Ishikawa (cell line): ENCODE data around the gene STAG3.

Experiments
- CEBPB ChIP-seq: IDR thresholded peaks from 2 replicates; pipeline ENCODE4 v1.6.1; 2012
- CREB1 ChIP-seq: IDR thresholded peaks from 2 replicates; pipeline ENCODE4 v1.6.1; 2012; ENCODE audit warnings: low read depth
- EGR1 ChIP-seq: IDR thresholded peaks from 2 replicates; pipeline ENCODE4 v1.6.1; 2012
- EP300 ChIP-seq: IDR thresholded peaks from 2 replicates; pipeline ENCODE4 v1.6.1; 2012; ENCODE audit warnings: borderline replicate concordance
- FOXM1 ChIP-seq: IDR thresholded peaks from 2 replicates; pipeline ENCODE4 v1.6.1; 2012; ENCODE audit warnings: low read depth, borderline replicate concordance
- NFIC ChIP-seq: IDR thresholded peaks from 2 replicates; pipeline ENCODE4 v1.6.1; 2012
- RAD21 ChIP-seq: IDR thresholded peaks from 2 replicates; pipeline ENCODE4 v1.6.1; 2012; ENCODE audit warnings: low read depth
- TAF1 ChIP-seq: IDR thresholded peaks from 2 replicates; pipeline ENCODE4 v1.6.1; 2012; ENCODE audit warnings: low read depth, mild to moderate bottlenecking
- TCF12 ChIP-seq: IDR thresholded peaks from 2 replicates; pipeline ENCODE4 v1.6.1; 2012; ENCODE audit warnings: low read depth
- TEAD4 ChIP-seq: IDR thresholded peaks from 2 replicates; pipeline ENCODE4 v1.6.1; 2012
- YY1 ChIP-seq: IDR thresholded peaks from 2 replicates; pipeline ENCODE4 v1.6.1; 2012; ENCODE audit warnings: low read depth
- ZBTB7A ChIP-seq: IDR thresholded peaks from 2 replicates; pipeline ENCODE4 v1.6.1; 2012; ENCODE audit warnings: low read depth
- TF ChIP-seq, protein P1 (sequence below): IDR thresholded peaks from 2 replicates; pipeline ENCODE4 v1.6.1; 2012
- TF ChIP-seq, protein P2 (sequence below): IDR thresholded peaks from 2 replicates; pipeline ENCODE4 v1.6.1; 2012; ENCODE audit warnings: low read depth, mild to moderate bottlenecking
- TF ChIP-seq, protein P3 (sequence below): IDR thresholded peaks from 2 replicates; pipeline ENCODE4 v1.6.1; 2012

The STAG3 gene

DNA sequence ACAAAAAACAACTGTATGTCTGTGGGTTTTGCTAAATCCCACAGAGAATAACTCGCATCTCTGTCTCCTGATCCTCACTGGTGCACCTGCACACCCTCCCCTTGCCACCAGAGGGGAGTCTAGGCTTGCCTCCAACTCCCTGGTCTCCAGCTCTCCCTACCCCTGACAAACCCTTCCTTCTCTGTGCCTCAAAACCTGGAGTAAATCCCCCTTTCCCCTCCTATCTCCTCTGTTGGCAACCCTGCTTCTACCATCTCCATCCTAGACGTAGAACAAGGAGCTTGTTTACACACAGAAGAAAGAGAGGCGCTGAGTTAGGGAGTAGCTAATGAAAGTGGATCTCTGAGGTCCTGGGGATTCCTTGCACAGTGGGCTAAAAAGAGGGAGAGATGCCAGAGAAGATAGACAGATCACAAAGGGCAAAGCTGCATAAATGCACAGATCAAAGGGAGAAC, 45.0 kb upstream of the STAG3 start:
- TF ChIP-seq ZBTB7A, result no peak
- TF ChIP-seq EGR1, result no peak
- TF ChIP-seq EP300, result no peak
- no peak for TF ChIP-seq TAF1
- TF ChIP-seq RAD21, result peak; percentile 89
- no peak for TF ChIP-seq TCF12
- TF ChIP-seq YY1, result no peak

DNA sequence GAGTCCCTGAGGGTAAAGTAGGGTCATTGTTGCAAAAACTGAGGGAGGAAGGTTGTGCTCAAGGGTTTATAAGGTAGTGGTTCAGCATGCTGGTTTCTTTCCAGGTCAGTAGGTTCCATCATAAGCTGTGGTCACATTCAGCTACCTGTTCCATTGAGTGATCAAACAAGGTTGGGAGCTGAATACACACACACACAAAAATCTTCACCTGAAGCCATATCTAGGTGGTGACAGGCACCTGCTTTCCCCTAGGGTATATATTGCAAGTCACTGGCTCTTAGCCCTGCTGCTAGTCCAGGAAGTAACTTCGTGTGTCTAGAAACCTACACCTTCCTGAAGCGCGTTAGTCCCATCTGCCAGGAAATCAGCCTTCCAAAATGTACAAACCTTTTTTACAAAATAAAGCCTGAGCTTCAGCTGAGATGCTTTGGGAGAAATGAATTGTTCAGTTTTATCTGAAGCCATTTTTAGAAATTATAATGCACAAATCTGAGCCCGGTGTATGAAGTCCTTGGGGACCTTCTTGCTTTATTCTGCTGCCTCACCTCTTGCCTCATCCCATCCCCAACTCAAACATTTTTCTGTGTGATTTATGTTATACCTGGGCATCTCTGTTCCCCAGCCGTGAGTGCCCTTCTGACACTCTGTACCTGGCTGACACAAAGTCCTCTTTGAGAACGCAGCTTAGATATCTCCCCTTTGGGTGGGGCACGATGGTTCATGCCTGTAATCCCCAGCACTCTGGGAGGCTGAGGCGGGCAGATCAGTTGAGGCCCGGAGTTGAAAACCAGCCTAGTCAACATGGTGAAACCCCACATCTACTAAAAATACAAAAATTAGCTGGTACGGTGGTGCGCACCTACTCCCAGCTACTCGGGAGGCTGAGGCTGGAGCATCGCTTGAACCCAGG, 39.6 kb upstream of the STAG3 start:
- TF ChIP-seq, protein P1, sequence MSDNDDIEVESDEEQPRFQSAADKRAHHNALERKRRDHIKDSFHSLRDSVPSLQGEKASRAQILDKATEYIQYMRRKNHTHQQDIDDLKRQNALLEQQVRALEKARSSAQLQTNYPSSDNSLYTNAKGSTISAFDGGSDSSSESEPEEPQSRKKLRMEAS, result no peak
- TF ChIP-seq RAD21 (no peak), ZBTB7A (no peak), EP300 (no peak), TCF12 (no peak)

DNA sequence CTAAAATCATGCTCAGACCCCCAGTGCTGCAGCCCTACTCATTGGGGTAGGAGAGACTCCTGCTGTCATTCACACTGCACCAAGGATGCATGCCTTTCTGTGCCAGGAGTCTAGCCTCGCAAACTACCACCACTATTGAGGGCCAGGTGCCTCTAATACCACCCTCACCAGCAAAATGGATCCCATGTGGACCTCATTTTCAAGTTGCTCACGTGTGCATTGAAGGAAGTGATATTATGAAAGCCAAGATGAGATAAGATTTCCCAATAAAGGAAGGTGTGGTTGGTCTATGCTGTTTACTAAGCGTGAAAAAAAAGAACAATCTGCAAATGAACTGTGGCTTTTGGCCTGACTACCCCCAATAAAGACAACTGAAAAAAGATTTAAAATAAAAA, 36.2 kb upstream of the STAG3 start:
- no peak for TF ChIP-seq CREB1
- no peak for TF ChIP-seq TEAD4
- no peak for TF ChIP-seq RAD21
- no peak for TF ChIP-seq EP300
- no peak for TF ChIP-seq EGR1
- no peak for TF ChIP-seq TAF1
- TF ChIP-seq, protein P2, sequence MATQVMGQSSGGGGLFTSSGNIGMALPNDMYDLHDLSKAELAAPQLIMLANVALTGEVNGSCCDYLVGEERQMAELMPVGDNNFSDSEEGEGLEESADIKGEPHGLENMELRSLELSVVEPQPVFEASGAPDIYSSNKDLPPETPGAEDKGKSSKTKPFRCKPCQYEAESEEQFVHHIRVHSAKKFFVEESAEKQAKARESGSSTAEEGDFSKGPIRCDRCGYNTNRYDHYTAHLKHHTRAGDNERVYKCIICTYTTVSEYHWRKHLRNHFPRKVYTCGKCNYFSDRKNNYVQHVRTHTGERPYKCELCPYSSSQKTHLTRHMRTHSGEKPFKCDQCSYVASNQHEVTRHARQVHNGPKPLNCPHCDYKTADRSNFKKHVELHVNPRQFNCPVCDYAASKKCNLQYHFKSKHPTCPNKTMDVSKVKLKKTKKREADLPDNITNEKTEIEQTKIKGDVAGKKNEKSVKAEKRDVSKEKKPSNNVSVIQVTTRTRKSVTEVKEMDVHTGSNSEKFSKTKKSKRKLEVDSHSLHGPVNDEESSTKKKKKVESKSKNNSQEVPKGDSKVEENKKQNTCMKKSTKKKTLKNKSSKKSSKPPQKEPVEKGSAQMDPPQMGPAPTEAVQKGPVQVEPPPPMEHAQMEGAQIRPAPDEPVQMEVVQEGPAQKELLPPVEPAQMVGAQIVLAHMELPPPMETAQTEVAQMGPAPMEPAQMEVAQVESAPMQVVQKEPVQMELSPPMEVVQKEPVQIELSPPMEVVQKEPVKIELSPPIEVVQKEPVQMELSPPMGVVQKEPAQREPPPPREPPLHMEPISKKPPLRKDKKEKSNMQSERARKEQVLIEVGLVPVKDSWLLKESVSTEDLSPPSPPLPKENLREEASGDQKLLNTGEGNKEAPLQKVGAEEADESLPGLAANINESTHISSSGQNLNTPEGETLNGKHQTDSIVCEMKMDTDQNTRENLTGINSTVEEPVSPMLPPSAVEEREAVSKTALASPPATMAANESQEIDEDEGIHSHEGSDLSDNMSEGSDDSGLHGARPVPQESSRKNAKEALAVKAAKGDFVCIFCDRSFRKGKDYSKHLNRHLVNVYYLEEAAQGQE, result no peak
- TF ChIP-seq NFIC, result no peak
- TF ChIP-seq, protein P1, result no peak
- TF ChIP-seq ZBTB7A, result no peak
- no peak for TF ChIP-seq CEBPB
- no peak for TF ChIP-seq YY1
- TF ChIP-seq, protein P3, sequence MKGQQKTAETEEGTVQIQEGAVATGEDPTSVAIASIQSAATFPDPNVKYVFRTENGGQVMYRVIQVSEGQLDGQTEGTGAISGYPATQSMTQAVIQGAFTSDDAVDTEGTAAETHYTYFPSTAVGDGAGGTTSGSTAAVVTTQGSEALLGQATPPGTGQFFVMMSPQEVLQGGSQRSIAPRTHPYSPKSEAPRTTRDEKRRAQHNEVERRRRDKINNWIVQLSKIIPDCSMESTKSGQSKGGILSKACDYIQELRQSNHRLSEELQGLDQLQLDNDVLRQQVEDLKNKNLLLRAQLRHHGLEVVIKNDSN, result no peak
- TF ChIP-seq FOXM1, result no peak

DNA sequence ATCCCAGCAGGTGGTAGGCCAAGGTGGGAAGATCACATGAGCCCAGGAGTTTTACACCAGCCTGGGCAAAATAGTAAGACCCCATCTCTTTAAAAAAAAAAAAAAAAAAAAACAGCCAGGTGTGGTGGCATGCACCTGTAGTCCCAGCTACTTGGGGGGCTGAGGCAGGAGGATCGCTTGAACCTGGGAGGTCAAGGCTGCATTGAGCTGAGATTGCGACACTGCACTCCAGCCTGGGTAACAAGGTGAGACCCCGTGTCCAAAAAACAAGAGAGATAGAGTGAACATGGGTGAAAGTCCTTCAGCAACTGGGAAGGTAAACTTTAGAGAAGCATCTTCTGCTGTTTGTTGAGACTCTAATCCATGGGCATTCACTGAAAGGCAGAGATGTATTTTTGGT, 35.3 kb upstream of the STAG3 start:
- TF ChIP-seq, protein P2, result no peak
- TF ChIP-seq, protein P3, result no peak
- no peak for TF ChIP-seq FOXM1
- no peak for TF ChIP-seq CREB1
- TF ChIP-seq ZBTB7A, result no peak
- no peak for TF ChIP-seq NFIC
- no peak for TF ChIP-seq YY1
- no peak for TF ChIP-seq TCF12
- TF ChIP-seq CEBPB, result no peak
- no peak for TF ChIP-seq EP300
- TF ChIP-seq TEAD4, result no peak
- no peak for TF ChIP-seq EGR1
- no peak for TF ChIP-seq RAD21
- TF ChIP-seq, protein P1, result no peak
- TF ChIP-seq TAF1, result no peak

DNA sequence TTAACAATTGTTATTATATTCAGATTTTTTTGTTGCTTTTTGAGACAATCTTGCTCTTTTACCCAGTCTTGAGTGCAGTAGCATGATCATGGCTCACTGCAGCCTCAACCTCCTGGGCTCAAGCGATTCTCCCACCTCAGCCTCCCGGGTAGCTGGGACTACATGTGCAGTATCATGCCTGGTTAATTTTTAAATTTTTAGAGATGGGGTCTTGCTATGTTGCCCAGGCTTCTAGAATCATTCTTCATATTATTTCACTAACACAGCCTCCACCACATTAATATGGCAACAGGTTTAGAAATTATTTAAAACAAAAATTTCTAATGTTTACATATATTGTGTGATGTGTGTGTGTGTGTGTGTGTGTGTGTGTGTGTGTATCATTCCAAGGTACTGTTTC, 30.4 kb upstream of the STAG3 start:
- TF ChIP-seq CEBPB (no peak), NFIC (no peak), ZBTB7A (no peak), TEAD4 (no peak), CREB1 (no peak), EGR1 (no peak), EP300 (no peak), YY1 (no peak), FOXM1 (no peak), RAD21 (no peak), TCF12 (no peak), TAF1 (no peak)
- TF ChIP-seq, protein P3, result no peak
- TF ChIP-seq, protein P2, result no peak
- TF ChIP-seq, protein P1, result no peak
